Activated naive CD4-positive, alpha-beta T cell treated with anti-CD3 and anti-CD28 coated beads, Interleukin-2, amount 50 U/mL, for 24 hours (primary cell): ENCODE measurements around the gene PPP1R3G.
"Not testable (repeated sequence)": the region's sequence is repeated elsewhere in the genome, so short reads cannot be mapped to it uniquely, and the experiment has no call there.

Experiments
- H3K27ac Mint-ChIP-seq: one replicate; pipeline ENCODE4 v1.8.0; 2021; ENCODE audit warnings: mild to moderate bottlenecking, mixed read lengths
- H3K27me3 Mint-ChIP-seq: one replicate; pipeline ENCODE4 v1.8.0; 2021; ENCODE audit warnings: mixed read lengths
- H3K36me3 Mint-ChIP-seq: one replicate; pipeline ENCODE4 v1.8.0; 2021; ENCODE audit warnings: mixed read lengths
- H3K4me1 Mint-ChIP-seq: one replicate; pipeline ENCODE4 v1.8.0; 2021; ENCODE audit warnings: mixed read lengths
- H3K4me3 Mint-ChIP-seq: one replicate; pipeline ENCODE4 v1.8.0; 2021; ENCODE audit warnings: mild to moderate bottlenecking, mixed read lengths
- H3K9me3 Mint-ChIP-seq: one replicate; pipeline ENCODE4 v1.8.0; 2021; ENCODE audit warnings: mixed read lengths

PPP1R3G gene

GRCh38 chr6:5116243-5116991 is 31.3 kb downstream of the PPP1R3G start:
- H3K4me1 Mint-ChIP-seq = no peaks in the 10 kb centered on the region
- no peaks in the 10 kb centered on the region for H3K36me3 Mint-ChIP-seq
- no peak overlapping the region for H3K27ac Mint-ChIP-seq
- no peak overlapping the region for H3K4me3 Mint-ChIP-seq
- no peaks in the 10 kb centered on the region for H3K9me3 Mint-ChIP-seq
- H3K27me3 Mint-ChIP-seq = no peaks in the 10 kb centered on the region

GRCh38 chr6:5119090-5119951 is 34.2 kb downstream of the PPP1R3G start:
- Mint-ChIP-seq H3K27ac (no peak overlapping the region), H3K27me3 (no peaks in the 10 kb centered on the region), H3K36me3 (no peaks in the 10 kb centered on the region), H3K4me1 (no peaks in the 10 kb centered on the region), H3K4me3 (no peak overlapping the region), H3K9me3 (no peaks in the 10 kb centered on the region)

- no peaks in the 10 kb centered on the region for H3K9me3 Mint-ChIP-seq
- no peaks in the 10 kb centered on the region for H3K36me3 Mint-ChIP-seq
- H3K4me3 Mint-ChIP-seq = no peak overlapping the region
- no peak overlapping the region for H3K27ac Mint-ChIP-seq
- H3K4me1 Mint-ChIP-seq = no peaks in the 10 kb centered on the region
- no peaks in the 10 kb centered on the region for H3K27me3 Mint-ChIP-seq
Observed at GRCh38 chr6:5120011-5120410, 34.9 kb downstream of the PPP1R3G start.

GRCh38 chr6:5120543-5120942 is 35.4 kb downstream of the PPP1R3G start:
- H3K27ac Mint-ChIP-seq = not testable (repeated sequence)

GRCh38 chr6:5121479-5121878 is 36.3 kb downstream of the PPP1R3G start:
- H3K27ac Mint-ChIP-seq = no peak overlapping the region
- no peak overlapping the region for H3K4me3 Mint-ChIP-seq
- H3K36me3 Mint-ChIP-seq = no peaks in the 10 kb centered on the region
- no peaks in the 10 kb centered on the region for H3K27me3 Mint-ChIP-seq
- H3K9me3 Mint-ChIP-seq = no peaks in the 10 kb centered on the region
- H3K4me1 Mint-ChIP-seq = no peaks in the 10 kb centered on the region

More at GRCh38 chr6:5120543-5120942, 35.4 kb downstream of the PPP1R3G start:
- H3K27me3 Mint-ChIP-seq, H3K4me1 Mint-ChIP-seq, H3K36me3 Mint-ChIP-seq, H3K4me3 Mint-ChIP-seq, H3K9me3 Mint-ChIP-seq: not testable (repeated sequence)

GRCh38 chr6:5121956-5122355 is 36.8 kb downstream of the PPP1R3G start:
- Mint-ChIP-seq H3K27ac (no peak overlapping the region), H3K4me1 (no peaks in the 10 kb centered on the region), H3K27me3 (no peaks in the 10 kb centered on the region), H3K9me3 (no peaks in the 10 kb centered on the region), H3K4me3 (no peak overlapping the region), H3K36me3 (no peaks in the 10 kb centered on the region)

- Mint-ChIP-seq H3K27ac (no peak overlapping the region), H3K9me3 (no peaks in the 10 kb centered on the region), H3K27me3 (no peaks in the 10 kb centered on the region), H3K36me3 (no peaks in the 10 kb centered on the region), H3K4me3 (no peak overlapping the region), H3K4me1 (no peaks in the 10 kb centered on the region)
Observed at GRCh38 chr6:5122504-5123112, 37.5 kb downstream of the PPP1R3G start.

GRCh38 chr6:5123296-5124143 is 38.4 kb downstream of the PPP1R3G start:
- H3K4me1 Mint-ChIP-seq = no peaks in the 10 kb centered on the region
- no peak overlapping the region for H3K27ac Mint-ChIP-seq
- no peak overlapping the region for H3K4me3 Mint-ChIP-seq
- H3K36me3 Mint-ChIP-seq = no peaks in the 10 kb centered on the region
- H3K27me3 Mint-ChIP-seq = no peaks in the 10 kb centered on the region
- H3K9me3 Mint-ChIP-seq = no peaks in the 10 kb centered on the region

GRCh38 chr6:5124526-5124925 is 39.4 kb downstream of the PPP1R3G start:
- Mint-ChIP-seq H3K36me3 (peaks cover 3% of the 10 kb centered on the region), H3K4me3 (no peak overlapping the region), H3K27me3 (no peaks in the 10 kb centered on the region), H3K27ac (no peak overlapping the region), H3K4me1 (peaks cover 2% of the 10 kb centered on the region), H3K9me3 (no peaks in the 10 kb centered on the region)

GRCh38 chr6:5125152-5126006 is 40.2 kb downstream of the PPP1R3G start:
- H3K36me3 Mint-ChIP-seq = peaks cover 4% of the 10 kb centered on the region
- H3K4me3 Mint-ChIP-seq = no peak overlapping the region
- H3K27me3 Mint-ChIP-seq = no peaks in the 10 kb centered on the region
- no peaks in the 10 kb centered on the region for H3K9me3 Mint-ChIP-seq
- peaks cover 5% of the 10 kb centered on the region for H3K4me1 Mint-ChIP-seq
- H3K27ac Mint-ChIP-seq = no peak overlapping the region

GRCh38 chr6:5126214-5126613 is 41.1 kb downstream of the PPP1R3G start:
- Mint-ChIP-seq H3K4me1 (peaks cover 5% of the 10 kb centered on the region), H3K4me3 (no peak overlapping the region), H3K27me3 (no peaks in the 10 kb centered on the region), H3K27ac (no peak overlapping the region), H3K9me3 (no peaks in the 10 kb centered on the region), H3K36me3 (peaks cover 4% of the 10 kb centered on the region)

- Mint-ChIP-seq H3K27ac (no peak overlapping the region), H3K36me3 (peaks cover 4% of the 10 kb centered on the region)
Observed at GRCh38 chr6:5127106-5127687, 42.1 kb downstream of the PPP1R3G start.

GRCh38 chr6:5128351-5128750 is 43.2 kb downstream of the PPP1R3G start:
- H3K27ac Mint-ChIP-seq = no peak overlapping the region
- H3K27me3 Mint-ChIP-seq = no peaks in the 10 kb centered on the region
- H3K4me1 Mint-ChIP-seq = peaks cover 5% of the 10 kb centered on the region
- H3K9me3 Mint-ChIP-seq = no peaks in the 10 kb centered on the region
- H3K36me3 Mint-ChIP-seq = peaks cover 4% of the 10 kb centered on the region
- H3K4me3 Mint-ChIP-seq = no peak overlapping the region

More at GRCh38 chr6:5127106-5127687, 42.1 kb downstream of the PPP1R3G start:
- Mint-ChIP-seq H3K4me3 (no peak overlapping the region), H3K9me3 (no peaks in the 10 kb centered on the region), H3K4me1 (peaks cover 5% of the 10 kb centered on the region), H3K27me3 (no peaks in the 10 kb centered on the region)

GRCh38 chr6:5130135-5130866 is 45.2 kb downstream of the PPP1R3G start:
- no peaks in the 10 kb centered on the region for H3K9me3 Mint-ChIP-seq
- H3K27ac Mint-ChIP-seq = no peak overlapping the region

More at GRCh38 chr6:5130135-5130866, 45.2 kb downstream of the PPP1R3G start:
- Mint-ChIP-seq H3K27me3 (no peaks in the 10 kb centered on the region), H3K4me3 (no peak overlapping the region), H3K4me1 (peaks cover 5% of the 10 kb centered on the region), H3K36me3 (peaks cover 4% of the 10 kb centered on the region)
